Measurements from ENCODE around the gene HDAC1. TPM values are rescaled to one million over a fixed set of nuclear protein-coding genes. Genes with fewer than 3 reads are reported as not detected.
"Not testable (repeated sequence)": the region's sequence is repeated elsewhere in the genome, so short reads cannot be mapped to it uniquely, and the experiment has no call there.

The HDAC1 gene
- polyA plus RNA-seq (ENCODE audit: insufficient read length): 216 TPM
- long read RNA-seq, donor 1, transcript HDAC1-201 (14 exons, 2,124 nt): major isoform, 30 of 836 reads
- long read RNA-seq, donor 1, partial matches to known transcripts: 791 of 836 reads
- long read RNA-seq, donor 1, other reads (novel, unspliced or antisense): 14 of 836 reads
- long read RNA-seq, donor 2, transcript HDAC1-201 (14 exons, 2,124 nt): major isoform, 45 of 605 reads
- long read RNA-seq, donor 2, partial matches to known transcripts: 540 of 605 reads
- long read RNA-seq, donor 2, other reads (novel, unspliced or antisense): 17 of 605 reads
- long read RNA-seq, donor 3, transcript HDAC1-201 (14 exons, 2,124 nt): major isoform, 39 of 103 reads
- long read RNA-seq, donor 3, transcript HDAC1-203 (5 exons, 895 nt): minor isoform, 5 of 103 reads
- long read RNA-seq, donor 3, partial matches to known transcripts: 57 of 103 reads
- long read RNA-seq, donor 3, other reads (novel, unspliced or antisense): 0 of 103 reads
- long read RNA-seq, donor 4, partial matches to known transcripts: 16 of 17 reads
- long read RNA-seq, donor 4, other reads (novel, unspliced or antisense): 0 of 17 reads
- long read RNA-seq, donor 5, transcript HDAC1-201 (14 exons, 2,124 nt): major isoform, 80 of 197 reads
- long read RNA-seq, donor 5, partial matches to known transcripts: 112 of 197 reads
- long read RNA-seq, donor 5, other reads (novel, unspliced or antisense): 0 of 197 reads
- long read RNA-seq, donor 6, transcript HDAC1-201 (14 exons, 2,124 nt): major isoform, 23 of 108 reads
- long read RNA-seq, donor 6, partial matches to known transcripts: 84 of 108 reads
- long read RNA-seq, donor 6, other reads (novel, unspliced or antisense): 0 of 108 reads
- long read RNA-seq, donor 7, transcript HDAC1-201 (14 exons, 2,124 nt): major isoform, 62 of 861 reads
- long read RNA-seq, donor 7, transcript HDAC1-203 (5 exons, 895 nt): minor isoform, 7 of 861 reads
- long read RNA-seq, donor 7, partial matches to known transcripts: 78 of 861 reads
- long read RNA-seq, donor 7, other reads (novel, unspliced or antisense): 711 of 861 reads
- long read RNA-seq, donor 8, transcript HDAC1-201 (14 exons, 2,124 nt): major isoform, 21 of 52 reads
- long read RNA-seq, donor 8, partial matches to known transcripts: 26 of 52 reads
- long read RNA-seq, donor 8, other reads (novel, unspliced or antisense): 0 of 52 reads

DNA sequence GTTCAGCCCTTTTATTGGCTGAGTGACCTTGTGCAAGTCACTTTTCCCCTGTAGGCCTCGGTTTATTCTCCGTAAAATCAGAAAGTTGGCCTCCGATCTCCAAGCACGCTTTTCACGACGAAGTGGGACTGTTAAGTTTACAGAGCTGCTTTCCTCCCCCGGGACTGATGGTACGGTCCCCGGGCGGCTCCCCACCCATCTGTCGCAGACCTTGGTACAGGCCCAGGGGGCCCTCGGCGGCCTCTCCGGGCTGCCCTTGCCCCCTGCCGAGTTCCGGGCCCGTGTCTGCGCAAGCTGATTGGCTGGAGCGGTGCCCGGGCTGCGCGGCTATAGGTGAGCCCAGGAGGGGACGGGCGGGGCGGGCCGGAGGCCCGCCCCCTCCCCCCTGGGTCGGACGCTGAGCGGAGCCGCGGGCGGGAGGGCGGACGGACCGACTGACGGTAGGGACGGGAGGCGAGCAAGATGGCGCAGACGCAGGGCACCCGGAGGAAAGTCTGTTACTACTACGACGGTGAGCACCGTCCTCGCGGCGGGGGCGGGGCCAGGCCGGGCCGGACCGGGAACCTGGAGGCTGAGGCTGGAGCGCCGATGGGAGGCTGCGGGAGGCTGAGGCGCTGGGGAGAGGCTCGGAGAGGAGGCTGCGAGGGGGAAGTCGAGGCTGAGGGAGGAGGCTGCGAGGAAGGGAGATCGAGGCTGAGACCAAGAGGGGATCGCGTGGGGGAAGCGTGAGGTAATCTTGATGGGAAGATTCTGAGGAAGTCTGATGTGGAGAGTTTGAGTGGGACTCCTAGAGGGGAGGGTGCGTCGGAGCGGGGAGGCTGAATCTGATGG lies at the start of gene HDAC1:
Gene HDAC1, plus strand, starts transcription at position 376 of the 831 bp plus-strand sequence. Its CDS starts 87 bp downstream, at position 463.
- peak; percentile 94 for DNase-seq

DNA sequence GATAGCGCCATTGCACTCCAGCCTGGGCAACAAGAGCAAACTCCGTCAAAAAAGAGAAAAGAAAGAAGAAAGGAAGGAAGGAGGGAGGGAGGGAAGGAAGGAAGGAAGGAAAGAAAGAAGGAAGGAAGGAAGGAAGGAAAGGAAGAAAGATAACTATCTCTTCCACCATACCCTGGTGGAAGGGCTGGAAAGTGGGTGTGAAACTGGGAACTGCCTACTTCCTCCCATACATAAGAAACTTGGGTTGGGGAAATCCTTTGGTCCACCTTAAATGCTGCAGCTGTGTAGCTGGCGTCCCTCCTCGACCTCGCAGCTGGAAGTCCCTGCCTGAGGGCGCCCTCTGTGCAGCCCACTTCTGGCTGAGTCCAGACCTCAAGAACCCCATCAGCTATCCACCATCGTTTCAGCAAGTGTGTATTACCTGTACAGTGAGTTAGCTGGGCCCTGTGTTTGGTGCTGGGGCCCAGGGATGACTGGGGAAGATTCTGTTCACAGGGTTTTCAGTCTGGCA lies 49.5 kb upstream of the HDAC1 start:
- DNase-seq: no peak

DNA sequence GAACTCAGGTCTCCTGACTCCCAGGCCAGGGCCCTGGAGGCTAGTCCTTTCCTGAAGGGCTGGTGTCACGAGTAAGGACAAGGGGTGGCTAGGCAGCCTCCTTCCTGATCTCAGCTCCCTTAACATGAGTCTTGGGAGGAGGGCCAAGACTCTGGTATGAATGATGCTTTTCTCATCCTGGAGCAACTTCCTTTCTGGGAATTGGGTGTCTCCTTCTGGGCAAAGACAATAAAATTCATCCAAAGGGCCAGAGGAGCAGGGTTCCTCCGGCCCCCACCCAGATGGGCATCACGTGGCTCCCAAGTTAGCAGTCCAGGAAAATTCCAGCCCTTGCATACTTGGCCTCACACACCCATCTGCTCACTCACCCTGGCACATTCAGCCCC lies 45.0 kb upstream of the HDAC1 start, which contains the start of gene FAM167B:
Gene FAM167B, plus strand, starts transcription at position 335 of the 386 bp plus-strand sequence. CDS start 200 bp downstream, outside the sequence.
- no peak for DNase-seq

DNA sequence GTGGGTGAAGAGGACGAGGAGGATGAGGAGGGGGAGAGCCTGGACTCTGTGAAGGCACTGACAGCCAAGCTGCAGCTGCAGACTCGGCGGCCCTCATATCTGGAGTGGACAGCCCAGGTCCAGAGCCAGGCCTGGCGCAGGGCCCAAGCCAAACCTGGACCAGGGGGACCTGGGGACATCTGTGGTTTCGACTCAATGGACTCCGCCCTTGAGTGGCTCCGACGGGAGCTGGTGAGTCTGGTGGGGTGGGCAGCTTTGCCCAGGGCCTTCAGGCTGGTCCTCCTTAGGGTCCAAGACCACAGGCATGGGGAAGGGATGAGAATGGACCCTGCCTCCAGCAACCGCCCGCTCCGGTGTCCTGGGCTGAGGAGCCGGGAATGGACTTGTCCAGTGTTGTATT lies 44.4 kb upstream of the HDAC1 start:
- DNase-seq: no peak

DNA sequence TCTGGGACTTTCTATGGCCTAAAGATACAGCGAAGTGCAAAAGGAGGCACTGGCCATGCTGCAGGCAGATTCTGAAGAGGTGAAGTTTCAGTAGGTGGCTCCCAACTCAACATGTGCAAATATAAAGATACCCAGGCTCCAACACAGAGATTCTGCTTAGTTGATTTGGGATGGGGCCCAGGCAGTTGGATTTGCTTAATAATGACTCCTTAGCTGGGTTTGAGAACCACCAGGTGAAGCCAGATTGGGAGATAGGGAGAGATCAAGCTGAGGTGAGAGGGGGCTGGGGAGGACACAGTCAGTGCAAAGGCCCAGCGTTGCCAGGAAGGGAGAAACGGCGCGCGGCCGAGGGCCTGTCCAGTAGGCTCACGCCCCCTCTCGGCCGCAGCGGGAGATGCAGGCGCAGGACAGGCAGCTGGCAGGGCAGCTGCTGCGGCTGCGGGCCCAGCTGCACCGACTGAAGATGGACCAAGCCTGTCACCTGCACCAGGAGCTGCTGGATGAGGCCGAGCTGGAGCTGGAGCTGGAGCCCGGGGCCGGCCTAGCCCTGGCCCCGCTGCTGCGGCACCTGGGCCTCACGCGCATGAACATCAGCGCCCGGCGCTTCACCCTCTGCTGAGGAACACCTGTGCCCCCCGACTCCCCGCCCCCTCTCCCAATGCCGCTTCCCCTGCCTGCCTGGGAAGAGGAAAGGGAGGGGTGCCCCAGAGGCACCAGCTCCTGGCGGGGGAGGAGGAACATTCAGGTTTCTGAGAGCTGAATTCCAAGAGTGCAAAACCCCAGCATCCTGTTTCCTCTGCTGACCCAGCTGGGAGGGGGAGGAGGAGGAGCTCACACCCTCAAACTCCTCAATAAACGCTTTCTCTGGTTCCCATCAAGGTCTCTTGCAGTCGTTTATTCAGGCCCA lies 43.6 kb upstream of the HDAC1 start:
- no peak for DNase-seq

DNA sequence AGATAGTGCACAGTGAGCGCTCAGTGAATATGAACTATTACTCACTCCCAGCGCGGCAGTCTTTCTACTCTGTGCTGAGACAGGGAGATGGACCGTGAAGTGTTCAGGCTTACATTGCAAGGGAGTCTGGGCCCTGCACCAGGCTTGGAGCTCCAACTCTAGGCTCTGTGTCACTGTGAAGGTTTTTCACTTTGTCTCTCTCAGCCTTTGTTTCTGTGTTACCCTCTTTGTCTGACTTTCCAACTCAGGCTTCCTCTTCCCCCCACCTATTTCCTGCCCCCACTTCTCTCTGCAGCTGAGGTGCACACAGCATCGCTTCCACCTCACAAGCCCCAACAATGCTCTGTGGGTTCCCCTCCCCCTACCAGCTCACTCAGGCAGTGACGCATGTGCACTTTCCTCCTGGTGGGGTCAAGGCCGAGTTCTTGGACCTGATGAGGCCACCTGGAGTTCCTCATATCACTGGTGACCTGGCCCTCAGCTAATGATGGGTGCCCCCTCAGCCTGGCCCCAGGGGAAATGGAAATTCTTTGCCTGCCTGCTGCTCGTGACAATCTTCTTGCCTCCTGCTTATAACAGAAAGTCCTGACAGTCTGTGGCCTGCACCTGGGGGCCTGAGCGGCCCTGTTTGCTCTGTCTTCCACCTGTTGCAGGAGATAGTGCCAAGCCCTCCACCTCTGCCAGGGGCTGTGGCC lies 41.9 kb upstream of the HDAC1 start:
- DNase-seq: no peak

DNA sequence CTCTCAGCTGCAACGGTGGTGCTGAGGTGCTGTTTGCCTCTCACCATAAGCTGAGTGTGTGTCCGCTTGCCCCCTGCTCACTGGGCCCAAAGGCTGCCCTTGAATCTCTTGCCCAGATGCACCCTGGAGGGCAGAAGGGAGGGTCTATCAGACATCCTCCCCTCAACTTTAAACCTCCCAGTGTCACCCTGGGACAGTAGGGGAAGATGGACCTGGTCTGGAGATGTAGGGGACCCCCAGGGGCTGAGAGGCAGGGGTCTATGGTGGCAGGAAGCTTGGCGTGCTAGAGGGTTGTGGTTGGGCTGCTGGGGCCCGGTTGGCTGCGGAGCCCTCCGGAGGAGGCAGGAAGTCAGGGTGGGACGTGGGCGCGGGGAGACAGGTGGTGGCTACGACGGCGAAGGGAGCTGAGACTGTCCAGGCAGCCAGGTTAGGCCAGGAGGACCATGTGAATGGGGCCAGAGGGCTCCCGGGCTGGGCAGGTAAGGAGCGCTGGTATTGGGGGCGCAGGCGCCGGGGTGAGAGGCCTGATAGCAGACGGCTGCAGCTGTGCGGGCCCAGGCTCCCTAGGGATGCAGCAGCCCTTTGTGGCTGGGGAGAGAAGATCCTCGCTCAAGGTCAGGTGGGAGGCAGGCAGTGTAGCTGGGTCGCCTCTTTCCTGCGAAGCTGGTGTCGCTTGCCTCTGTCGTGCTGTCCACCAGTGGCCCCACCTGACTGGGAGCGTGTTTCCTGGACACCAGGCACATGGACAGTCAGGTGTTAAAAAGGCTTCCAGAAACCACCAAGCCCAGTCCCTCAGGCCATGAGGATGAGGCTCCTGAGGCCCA lies 40.8 kb upstream of the HDAC1 start, which contains the start of gene LCK:
Gene LCK, plus strand, starts transcription at position 373 of the 824 bp plus-strand sequence. CDS start 23,065 bp downstream, outside the sequence.
- DNase-seq: no peak

DNA sequence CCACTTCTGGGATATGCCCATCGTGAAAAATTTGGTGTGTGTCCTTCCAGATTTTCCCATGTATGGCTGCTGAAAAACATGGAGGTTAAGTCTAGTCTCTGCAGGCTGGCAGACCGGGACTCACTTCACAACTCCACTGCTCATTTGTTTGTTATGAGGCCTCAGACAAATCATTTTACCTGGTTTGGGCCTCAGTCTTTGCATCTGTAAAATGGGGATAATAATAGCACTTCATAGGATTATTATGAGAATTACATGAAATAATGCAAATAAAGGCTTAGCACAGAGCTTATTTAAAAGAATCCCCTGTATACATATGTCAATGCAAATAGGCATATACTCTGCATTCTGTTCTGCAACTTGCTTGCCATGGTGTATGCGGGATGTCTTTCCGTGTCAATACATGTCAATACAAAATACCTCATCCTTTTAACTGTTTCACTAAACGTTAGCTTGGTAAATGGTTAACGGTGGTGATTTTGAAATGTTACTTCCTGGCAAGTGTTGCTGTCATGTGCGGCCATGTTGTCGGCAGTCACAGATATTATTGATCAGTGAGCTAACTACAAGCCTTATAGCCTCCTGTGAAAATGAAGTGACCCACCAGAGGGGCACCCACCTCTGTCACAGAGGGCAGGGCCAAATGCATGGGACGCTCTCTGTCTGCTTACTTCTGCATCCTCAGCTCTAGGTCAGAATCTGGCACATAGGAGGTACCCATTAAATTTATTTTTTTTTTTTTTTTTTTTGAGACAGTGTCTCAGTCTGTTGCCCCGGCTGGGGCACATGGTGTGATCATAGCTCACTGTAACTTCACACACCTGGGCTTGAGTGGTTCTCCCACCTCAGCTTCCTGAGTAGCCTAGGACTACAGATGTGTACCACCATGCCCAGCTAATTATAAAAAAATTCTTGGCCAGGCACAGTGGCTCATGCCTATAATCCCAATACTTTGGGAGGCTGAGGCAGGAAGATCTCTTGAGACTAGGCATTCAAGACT lies 36.5 kb upstream of the HDAC1 start:
- DNase-seq: no peak

DNA sequence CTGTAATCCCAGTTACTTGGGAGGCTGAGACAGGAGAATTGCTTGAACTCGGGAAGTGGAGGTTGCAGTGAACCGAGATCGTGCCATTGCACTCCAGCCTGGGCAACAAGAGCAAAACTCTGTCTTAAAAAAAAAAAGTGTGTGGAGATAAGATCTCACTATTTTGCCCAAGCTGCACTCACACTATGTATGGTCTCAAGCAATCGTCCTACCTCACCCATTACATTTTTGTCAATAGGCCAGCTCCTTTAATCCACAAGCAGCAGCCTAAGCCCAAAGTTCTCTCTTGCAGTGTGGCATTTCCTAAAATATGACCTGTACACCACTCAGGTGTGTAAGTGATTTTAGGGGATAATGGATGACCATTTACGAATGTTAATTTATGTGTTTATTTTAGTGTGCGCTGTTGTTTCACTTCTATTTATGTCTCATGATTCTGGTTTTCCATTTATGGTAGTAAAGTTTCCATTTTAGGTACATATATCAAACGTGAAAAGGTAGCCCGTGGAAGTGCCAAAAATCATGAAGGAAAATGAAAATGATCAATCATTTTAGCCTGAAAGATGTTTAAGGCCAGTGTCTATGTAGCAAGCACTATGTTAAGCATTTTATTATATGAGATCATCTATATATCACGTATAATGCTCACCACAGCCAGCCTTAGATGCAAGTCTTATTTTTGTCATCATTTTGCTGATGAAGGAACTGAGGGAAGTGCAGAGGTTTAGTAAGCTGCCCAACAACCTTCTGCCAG lies 35.2 kb upstream of the HDAC1 start:
- no peak for DNase-seq

DNA sequence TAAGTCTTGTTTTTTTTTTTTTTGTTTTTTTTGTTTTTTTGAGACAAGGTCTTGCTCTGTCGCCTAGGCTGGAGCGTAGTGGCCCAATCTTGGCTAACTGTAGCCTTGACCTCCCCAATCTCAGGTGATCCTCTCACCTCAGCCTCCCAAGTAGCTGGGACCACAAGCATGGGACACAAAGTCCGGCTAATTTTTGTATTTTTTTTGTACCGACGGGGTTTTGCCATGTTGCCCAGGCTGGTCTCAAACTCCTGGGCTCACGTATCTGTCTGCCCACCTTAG lies 34.7 kb upstream of the HDAC1 start:
- no peak for DNase-seq

DNA sequence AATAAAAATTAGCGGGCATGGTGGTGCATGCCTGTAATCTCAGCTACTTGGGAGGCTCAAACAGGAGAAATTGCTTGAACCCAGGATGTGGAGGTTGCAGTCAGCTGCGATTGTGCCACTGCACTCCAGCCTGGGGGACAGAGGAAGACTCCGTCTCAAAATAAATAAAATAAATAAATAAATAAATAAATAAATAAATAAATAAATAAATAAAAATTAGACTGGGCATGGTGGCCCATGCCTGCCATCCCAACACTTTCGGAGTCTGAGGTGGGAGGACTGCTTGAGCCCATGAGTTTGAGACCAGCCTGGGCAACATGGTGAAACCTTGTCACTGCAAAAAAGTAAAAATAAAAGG lies 28.7 kb upstream of the HDAC1 start:
- not testable (repeated sequence) for DNase-seq

DNA sequence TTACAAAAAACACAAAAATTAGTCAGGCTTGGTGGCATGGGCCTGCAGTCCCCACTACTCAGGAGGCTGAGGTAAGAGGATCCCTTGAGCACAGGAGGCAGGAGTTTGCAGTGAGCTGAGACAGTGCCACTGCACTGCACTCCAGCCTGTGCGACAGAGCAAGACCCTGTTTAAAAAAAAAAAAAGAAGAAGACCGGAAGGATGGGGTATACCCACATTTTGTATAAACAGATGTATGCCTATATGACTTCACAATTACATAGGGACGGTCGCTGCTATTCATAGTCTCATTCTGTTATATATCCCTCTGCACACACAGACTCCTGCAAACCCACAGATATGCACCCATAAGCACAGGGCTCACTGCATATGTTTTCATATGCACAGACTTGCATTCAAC lies 28.1 kb upstream of the HDAC1 start:
- DNase-seq: no peak

DNA sequence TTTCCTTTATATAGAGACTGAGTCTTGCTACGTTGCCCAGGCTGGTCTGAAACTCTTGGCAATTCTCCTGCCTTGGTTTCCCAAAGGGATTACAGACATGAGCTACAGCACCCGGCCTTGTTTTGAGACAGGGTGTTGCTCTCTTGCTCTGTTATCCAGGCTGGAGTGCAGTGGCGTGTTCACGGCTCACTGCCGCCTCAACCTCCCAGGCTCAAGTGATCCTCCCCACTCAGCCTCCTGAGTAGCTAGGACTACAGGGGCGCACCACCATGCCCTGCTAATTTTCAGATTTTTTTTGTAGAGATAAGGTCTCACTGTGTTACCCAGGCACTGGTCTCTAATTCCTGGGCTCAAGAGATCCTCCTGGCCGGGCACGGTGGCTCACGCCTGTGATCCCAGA lies 26.0 kb upstream of the HDAC1 start:
- no peak for DNase-seq

DNA sequence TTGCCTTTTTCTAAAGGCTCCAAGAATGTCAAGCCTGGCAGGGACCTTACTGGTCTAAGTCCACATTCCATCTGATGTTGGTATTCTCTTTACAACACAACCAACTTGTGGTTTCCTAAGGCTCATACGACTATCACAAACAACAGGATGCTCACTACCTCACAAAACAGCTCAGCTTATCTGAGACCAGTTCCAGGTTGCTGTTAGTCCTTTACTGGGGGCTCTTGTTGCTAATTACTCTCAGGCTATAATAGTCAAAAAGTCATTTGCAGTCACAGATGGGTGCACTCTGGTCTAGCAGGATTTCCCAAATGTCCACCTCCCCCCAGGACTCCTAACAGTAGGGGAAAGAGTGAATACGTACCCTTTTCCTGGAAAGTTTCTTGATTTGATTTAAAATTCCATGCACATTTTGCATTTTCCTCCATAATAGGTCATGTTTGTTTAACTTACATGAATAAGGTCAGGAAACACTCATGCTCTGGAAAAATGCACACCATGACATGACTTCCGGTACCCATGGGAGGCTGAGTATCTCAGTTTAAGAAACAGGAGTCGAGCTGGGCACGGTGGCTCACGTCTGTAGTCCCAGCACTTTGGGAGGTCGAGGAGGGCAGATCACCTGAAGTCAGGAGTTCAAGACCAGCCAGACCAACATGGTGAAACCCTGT lies 24.8 kb upstream of the HDAC1 start:
- no peak for DNase-seq

DNA sequence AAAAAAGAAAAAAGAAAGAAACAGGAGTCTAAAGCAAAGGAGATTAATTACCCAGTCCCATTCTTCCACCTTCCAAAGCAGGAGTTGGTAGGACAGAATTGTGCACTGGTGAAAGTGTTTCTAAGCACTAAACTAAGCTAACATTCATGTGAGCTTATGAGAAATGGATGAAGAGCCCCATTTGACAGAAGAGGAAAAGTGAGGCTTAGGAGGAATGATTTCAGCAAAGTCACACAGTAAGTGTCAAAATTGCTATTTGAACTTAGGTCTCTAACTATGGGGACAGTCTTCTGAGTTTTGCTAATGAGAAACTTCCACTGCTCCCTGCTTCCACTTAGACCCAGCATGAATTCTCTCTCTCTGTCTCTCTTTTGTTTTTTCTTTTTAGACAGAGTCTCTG lies 22.1 kb upstream of the HDAC1 start:
- no peak for DNase-seq
